Natural killer cell (primary cell): ENCODE data around the gene FRK. TPM values are rescaled to one million over a fixed set of nuclear protein-coding genes. Genes with fewer than 3 reads are reported as not detected.

Experiments used
- total RNA-seq, 4 donors: library from RNA; stranded (reverse); fragments of 120-200 nt in 1 of 4; gene quantifications; one replicate each; pipeline versions ENCODE4 v1.2.3 to v1.2.4, GENCODE V29; 2013 to 2022

Gene FRK
- total RNA-seq, 3 donors from 2014 or later (not counting 1 experiment from before 2014, with no cell fraction given), result not detected

Other genes with a start within 250 kb of the FRK start
- 10 to 100 TPM; 19.1 to 29.4 (median 20.5) TPM for gene NT5DC1, start 40.0 kb upstream of the FRK start, total RNA-seq
- gene COL10A1, start 65.2 kb upstream of the FRK start, total RNA-seq, result not detected
- 10 to 100 TPM; 21.5 to 36.8 (median 26.5) TPM for gene TSPYL4, start 193.2 kb upstream of the FRK start, total RNA-seq
- 100 to 1,000 TPM; 134 to 143 (median 142) TPM for gene TSPYL1, start 219.0 kb upstream of the FRK start, total RNA-seq